ENCODE measurements around the gene NGF.

Gene NGF

DNA sequence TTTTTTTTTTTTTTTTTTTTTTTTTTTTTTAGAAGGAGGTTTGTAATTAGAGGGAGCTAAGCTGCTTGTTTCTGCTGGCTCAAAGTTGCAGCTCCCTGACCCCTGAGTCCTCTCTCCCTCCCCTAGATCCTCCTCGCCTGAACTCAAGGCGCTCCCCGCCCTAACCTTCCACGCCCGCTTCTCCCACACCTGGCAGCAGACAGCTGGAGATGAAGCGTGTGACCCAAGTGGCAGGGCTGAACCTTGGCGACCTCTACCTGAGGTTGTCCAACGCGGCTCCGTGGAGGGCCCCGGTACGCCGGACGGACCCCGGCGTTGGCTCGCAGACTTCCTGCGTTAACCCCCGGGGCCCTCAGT lies 795 bp downstream of the NGF start:
- in situ Hi-C loops (cut with MboI; ENCODE audit: low sequenced_read_pairs): no loop called here

DNA sequence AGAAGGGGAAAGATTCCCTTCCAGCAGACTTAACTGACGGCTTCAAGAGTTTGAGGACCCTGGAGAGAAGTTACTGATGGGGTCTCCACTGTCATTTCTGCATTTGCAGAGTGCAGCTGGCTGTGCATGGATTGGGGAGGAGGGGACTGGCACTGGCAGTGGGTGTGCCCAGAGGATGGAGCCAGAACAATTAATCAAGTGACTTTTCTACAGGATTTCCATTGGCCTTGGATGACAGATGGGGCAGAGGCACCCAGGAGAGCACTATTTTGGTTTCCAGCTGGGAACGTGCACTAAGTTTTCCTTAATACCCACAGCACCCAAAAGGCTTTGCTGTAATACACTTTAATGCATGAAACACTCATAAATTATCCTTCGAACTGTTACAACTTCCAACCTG lies 1.3 kb downstream of the NGF start:
- in situ Hi-C loops (cut with MboI; ENCODE audit: low sequenced_read_pairs): no loop called here

DNA sequence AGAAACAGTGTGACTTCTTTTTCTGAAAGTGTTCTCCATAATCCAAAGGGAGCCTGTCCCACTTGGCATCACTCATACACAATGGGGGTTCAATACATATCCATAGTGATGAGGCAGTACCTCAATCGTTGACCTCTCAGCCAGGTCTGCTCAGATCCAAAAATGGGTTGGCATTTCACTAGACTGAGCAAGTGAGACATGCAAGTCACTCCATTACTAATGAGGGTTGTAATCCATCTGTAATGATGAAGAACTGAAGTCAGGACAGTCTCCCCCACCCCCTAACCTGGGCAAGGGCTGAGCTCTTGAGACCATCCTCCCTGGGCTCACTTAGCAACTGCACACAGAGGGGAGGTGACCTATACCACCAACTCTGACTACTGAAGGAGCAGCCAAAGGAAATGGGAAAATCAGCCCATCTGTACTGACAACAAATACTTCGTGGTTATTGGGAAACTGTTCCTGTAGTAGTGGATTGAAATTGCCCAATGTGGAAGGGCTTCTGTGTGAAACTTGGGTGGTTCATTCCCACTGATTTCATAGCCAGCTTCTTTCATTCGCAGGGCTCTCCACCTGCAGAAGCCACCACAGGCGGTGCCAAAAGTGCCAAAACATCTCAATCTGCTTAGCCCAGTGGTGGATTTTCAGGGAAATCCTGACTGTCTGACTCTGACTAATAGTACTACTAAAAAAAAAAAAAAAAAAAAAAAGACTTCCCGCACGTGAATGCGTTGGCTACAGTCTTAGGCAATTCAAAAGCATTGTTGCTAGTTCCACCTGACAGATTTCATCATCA lies 5.0 kb downstream of the NGF start:
- in situ Hi-C loops (cut with MboI; ENCODE audit: low sequenced_read_pairs): no loop called here

DNA sequence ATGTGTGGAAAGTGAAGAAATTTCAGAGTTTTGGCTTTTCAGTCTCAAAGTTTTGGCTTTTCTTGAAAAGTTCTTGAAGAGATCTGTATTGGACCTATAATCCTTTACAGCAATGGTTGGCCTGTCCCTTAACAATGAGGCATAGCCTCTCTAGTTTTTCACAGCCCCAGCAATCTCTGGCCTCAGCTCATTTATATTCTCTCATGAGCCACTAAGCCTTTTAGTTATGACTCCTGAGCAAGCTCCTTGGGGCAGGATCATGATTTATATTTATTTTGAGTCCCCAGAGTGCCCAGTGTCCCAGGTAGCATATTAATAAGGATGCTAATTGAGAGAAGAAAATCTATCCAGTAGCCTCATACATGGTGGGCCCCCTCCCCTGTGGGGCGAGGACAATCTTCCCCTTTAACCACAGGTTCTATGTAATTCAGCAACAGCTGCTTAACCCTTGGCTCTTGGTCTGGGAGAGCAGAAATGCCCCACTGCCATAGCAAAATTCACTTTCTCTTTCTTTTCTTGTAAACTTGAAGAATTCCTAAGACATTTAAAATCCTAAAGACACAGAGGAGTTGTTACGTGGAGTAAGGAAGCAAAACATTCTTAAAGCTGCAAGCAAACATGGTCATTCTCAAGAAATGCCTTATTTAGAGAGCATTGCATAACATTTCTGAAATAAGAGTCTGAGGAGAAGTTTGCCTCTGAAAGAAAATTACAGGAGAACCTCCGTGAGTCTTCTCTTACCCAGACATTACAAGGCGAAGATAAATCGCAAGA lies 6.3 kb downstream of the NGF start:
- in situ Hi-C loops (cut with MboI; ENCODE audit: low sequenced_read_pairs): no loop called here

DNA sequence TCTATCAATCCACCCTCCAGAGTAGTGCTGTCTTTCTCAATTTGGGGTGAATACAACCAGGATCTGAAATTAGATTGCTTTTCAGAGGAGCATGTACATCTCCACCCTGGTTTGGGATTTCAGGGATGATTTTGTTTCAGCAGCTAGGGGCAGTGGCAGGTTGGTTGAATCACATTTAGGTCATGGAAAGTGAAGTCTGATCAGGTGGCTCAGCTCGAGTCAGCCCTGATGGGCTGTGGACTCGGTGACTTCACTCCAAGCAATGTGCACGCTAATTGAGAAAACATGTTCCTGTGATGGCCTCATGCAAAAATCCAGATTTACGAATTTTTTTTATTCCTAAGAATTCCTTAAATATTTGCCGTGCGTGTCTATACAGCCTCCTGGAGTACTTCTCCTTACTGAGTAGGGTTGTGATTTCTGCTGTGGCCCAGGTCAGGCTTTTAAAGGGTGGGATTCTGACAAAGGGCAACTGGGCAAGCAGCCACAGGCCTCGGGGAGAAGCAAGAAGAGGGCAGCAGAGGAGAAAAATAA lies 7.5 kb downstream of the NGF start:
- in situ Hi-C loops (cut with MboI; ENCODE audit: low sequenced_read_pairs): no loop called here

DNA sequence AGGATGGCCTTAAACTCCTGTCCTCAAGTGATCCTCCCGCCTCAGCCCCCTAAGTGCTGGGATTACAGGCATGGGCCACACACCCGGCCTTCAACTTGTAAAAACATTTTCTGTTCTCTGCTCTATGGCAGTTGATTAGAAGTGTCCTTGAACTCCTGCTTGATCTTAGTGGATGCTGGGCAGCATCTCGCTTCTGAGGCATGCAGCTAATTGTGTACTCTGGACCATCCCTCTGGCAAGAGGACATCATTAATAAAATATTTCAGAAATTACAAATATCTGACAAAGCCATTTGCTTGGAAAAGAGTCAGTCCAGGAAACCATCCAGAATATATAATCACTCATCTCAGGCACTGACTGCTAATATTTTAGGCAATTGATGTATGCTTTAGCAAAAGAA lies 8.1 kb downstream of the NGF start:
- in situ Hi-C loops (cut with MboI; ENCODE audit: low sequenced_read_pairs): no loop called here

DNA sequence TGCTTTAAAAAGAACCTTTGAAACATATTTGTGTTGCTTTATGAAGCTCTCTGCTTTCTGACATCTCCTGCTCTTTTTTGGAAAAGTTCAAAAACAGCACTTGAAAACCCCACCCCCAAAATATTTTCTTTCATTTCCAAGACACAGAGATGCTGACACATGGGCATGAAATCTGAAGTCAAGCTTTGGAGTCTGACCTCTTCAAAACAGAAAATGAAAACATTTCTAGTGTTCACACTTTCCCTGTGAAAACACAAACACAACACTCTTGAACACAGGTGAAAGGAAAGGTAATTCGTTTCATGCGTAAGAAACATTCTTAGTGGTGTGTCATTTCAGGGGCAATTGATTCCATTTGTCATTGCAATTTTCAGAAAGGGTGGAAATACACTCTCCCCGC lies 10.8 kb downstream of the NGF start:
- in situ Hi-C loops (cut with MboI; ENCODE audit: low sequenced_read_pairs): no loop called here

DNA sequence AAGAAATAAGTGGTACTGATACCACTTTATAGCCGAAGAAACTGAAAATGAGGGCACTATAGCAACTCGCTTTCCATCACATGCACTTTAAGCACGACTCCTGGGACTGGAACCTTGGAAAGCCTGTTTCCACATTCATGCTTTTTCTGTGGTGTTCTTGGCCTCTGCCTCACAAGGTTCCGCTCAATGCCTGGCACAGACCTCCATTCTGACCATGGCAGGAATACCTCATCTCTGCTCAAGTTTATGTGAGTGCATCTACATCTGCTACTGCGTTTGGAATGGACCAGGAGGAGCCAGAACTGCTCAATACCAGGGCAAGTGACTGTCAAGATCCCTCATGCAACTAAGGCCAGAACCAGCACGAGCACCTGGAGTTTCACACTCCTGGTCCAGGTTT lies 11.6 kb downstream of the NGF start:
- in situ Hi-C loops (cut with MboI; ENCODE audit: low sequenced_read_pairs): no loop called here

DNA sequence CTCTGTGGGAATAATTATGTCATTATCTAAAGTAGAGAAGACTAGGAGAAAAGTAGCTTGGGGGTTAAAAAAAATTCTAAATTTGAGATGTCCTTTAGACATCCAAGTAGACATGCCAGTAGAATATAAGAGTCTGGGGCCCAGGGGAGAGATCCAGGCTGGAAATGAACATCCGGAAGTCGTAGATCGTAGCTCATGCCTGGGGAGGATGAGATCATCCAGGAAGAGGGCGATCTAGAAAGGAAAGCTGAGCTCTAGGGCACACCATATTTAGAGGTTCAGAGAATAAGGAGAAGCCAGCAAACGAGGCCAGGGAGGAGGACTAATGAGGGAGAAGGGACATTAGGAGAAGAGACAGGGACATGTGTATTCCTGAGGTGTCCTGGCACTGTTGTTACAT lies 12.2 kb downstream of the NGF start:
- in situ Hi-C loops (cut with MboI; ENCODE audit: low sequenced_read_pairs): no loop called here

DNA sequence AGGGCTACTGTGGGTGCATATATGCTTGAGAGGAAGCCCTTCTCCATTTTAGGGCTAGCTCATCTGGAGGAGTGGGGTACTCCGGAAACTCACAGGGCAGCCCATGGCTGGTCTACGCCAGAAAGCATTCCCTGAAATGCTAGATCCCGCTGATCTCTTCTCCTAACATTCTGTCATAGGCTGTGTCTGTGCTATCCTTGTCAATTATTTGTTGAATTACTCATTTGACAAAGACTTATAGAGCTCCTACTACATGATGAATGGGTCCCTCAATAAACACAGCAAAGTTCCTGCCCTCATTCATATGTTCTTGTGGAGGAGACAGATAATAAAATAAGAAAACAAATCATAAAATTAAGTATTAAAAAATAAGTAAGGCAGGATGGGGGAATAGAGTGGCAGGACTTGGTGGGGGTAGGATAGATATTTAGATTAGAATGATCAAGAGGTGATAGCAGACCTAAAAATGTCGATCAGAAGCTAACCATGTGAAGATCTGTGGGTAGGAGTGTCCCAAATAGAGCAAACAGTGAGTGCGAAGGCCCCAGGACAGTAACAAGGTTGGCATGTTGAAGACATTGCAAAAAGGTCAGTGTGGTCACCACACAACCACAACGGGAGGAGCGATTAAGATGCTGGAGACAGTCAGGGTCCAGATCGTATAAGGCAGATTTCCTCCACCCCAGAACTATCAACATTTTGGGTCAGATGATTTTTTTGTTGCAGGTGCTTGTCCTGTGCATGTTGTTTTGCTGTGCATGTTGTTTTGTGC lies 13.2 kb downstream of the NGF start:
- in situ Hi-C loops (cut with MboI; ENCODE audit: low sequenced_read_pairs): no loop called here

DNA sequence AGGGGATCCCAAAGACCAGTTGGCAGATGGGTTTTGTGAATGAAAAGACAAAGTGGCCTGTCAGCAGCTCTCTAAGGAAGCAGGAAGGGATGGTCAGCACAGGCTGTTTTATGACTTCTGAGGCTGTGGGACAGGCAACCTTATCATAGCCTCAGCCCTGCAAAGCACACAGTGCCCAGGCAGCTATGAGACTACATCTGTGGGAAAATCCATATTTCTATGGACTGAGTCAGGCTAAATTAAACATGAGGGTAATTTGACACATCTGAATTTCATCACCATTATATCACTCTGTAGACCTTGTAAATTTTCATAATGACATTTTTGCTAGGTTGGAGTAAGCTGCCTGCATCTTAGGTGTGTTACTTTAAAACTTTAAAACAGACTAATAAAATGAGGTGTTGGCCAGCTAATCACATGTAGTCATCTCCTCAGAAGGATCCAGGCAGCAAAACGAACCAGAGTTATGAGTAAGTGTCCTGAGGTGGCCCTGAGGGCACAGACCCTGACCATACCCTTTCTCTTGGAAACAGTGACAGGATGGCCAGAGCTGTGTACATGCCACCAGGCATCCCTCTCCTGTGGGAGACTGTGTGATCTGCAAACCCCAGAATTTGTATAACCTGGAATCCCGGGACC lies 14.6 kb downstream of the NGF start:
- in situ Hi-C loops (cut with MboI; ENCODE audit: low sequenced_read_pairs): no loop called here

DNA sequence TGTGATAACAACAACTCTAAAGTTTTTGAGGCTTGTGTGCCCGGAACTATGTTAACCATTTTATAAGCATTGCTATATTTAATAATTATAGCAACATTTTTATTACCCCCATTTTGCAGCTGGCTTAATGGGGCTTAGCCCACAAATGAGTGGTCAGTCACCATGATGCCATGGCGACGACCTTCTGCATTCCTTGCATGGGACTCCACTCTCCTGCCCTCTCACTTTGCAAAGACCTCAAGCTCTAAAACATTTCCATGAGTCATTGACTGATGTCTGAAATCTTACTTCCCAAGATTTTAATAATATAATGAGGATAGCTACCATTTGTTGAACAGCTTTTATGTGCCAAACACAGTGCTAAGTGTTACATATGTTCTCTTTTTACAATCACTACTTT lies 15.4 kb downstream of the NGF start:
- in situ Hi-C loops (cut with MboI; ENCODE audit: low sequenced_read_pairs): no loop called here

DNA sequence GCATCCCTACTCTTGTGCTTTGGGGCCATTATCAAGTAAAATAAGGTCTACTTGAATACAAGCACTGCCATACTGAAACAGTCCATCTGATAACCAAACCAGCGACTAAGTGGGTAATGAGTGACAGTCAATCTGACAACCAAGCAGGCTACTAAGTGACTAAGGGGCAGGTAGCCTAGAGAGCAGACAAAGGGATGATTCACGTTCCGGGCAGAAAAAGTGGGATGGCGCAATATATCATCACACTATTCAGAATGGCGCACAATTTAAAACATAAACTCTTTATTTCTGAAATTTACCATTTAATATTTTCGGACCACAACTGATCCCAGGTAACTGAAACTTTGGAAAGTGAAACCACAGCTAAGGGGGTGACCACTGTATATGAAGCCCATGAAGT lies 17.7 kb downstream of the NGF start:
- in situ Hi-C loops (cut with MboI; ENCODE audit: low sequenced_read_pairs): no loop called here

DNA sequence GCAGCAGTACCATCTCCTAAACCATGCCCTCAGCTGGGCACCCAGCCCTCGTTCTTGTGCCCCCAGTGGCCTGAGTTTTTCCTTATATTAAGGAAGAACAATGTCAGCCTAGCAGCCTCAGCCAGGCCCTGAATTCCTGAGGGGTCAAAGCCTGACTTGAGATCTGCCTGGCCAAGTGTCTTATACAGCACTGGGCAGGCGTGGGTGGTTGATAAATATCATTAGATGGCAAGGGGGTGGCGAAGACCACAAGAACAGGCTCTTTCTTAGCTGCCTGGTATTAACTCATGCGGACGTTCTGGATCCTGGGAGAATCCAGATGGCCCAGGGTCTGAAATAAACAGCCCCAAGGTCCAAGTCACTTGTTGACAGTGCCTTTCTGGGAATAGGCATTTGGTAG lies 18.3 kb downstream of the NGF start:
- in situ Hi-C loops (cut with MboI; ENCODE audit: low sequenced_read_pairs): no loop called here

DNA sequence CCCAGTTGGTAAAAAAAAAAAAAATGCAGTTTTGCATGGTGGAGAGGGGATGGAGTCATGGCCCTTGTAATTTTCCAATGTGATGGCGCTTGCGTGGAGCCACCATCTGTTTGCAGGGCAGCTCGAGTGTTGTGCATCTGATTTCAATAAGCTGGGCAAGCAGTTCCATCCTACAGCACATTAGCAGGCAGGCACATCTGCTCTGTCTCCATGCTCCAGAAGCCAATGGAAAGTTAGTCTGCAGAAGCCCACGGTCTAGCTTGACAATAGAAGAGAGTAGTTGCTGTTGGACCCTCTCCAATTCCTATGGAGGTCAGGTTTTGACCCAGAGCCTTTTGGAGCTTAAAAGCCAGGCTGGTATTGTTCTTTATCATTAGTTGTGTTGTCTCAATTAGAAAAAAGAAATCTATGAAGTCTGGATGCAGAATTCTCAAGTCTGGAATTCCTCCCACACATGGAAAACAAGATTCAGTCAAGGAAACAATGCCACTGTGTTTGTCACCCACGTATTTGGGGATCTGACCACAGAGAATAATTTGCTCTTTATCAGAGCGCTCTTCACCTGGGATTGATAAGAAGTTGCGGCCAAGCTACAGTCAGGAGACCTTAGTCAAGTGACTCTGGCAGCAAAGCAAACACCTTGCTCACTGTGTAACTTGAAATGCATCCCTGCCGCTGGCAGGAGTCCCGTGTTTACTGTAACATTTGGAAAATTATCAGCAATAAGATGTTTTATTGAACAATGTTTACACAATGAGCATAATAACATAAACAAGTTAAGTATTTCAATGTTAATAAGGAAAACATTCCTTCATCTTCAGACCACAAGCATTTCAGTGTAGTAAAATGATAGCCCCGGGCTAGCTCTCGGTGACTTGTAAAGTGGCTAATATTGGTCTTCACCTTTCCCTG lies 20.7 kb downstream of the NGF start:
- in situ Hi-C loops (cut with MboI; ENCODE audit: low sequenced_read_pairs): no loop called here

DNA sequence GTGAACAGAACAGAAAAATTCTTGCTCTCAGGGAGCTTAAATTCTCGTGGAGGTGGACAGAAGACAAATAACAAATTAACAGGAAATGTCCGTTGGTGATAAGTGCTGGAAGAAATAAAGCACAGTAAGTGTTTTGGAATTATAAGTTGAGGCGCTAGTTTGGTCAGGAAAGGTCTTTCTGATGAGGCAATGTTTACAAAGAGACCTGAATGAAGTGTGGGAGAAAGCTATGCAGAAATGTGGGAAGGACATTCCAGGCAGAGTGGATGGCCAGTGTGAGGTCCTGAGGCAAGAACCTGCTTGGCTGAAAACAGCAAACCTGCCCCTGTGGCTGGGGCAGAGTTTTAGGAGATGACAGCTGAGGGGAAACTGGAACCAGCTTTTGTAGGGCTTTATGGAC lies 23.3 kb downstream of the NGF start:
- in situ Hi-C loops (cut with MboI; ENCODE audit: low sequenced_read_pairs): no loop called here

DNA sequence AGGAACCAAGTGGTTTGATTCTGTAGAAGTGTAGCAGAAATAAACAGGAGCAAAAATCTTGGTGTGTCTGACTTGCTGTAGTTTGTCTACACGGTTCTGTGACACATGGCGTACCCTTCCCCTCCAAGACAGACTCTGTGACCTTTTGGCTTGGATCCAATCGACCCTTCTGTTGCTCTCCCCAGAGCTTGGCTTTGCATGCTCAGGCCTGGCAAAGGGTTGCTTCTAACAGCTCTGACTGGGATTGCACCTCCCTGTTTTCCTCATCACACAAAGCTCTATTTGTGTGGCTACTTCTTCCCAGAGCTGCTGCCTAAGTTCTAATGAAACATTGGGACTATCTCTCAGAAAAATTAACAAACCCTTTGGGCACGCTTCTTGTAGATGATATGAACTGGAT lies 24.0 kb downstream of the NGF start:
- in situ Hi-C loops (cut with MboI; ENCODE audit: low sequenced_read_pairs): no loop called here

DNA sequence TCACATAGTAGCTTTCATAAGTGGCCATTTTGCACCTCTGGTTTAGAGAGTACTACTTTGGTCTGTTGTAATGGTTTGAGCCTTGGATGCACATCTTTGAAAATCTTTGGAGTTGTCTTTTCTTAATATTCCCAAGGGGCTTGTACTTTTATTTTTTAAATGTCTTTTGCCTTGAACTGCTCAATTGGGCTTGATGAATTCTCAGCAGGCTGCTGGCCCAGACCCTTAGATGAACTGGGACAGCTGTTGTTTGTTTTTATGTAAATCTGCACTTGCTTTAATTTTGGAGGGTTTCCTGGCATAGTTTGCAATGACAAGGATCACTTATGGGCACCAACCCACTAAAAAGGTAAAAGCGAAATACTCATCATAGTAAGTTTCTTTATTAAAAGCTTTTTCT lies 24.9 kb downstream of the NGF start:
- in situ Hi-C loops (cut with MboI; ENCODE audit: low sequenced_read_pairs): no loop called here

DNA sequence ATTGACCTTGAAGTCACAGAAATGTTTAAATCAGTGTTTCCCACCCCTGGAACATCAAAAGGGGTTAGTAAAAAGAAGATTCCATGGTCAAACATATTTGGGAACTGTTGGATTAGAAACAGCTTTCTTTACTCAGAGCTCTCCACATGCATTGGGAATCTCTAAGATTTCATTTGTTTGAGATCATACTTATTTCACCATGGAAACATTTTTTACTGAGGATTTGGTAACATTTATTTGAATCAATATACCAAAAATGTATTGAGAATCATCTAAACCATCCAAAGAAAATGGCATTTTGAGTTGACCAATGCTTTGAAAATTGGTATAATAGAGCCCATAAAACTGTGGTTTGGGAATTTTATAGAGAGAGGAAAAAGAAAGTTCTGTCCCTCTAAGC lies 25.3 kb downstream of the NGF start:
- in situ Hi-C loops (cut with MboI; ENCODE audit: low sequenced_read_pairs): no loop called here

DNA sequence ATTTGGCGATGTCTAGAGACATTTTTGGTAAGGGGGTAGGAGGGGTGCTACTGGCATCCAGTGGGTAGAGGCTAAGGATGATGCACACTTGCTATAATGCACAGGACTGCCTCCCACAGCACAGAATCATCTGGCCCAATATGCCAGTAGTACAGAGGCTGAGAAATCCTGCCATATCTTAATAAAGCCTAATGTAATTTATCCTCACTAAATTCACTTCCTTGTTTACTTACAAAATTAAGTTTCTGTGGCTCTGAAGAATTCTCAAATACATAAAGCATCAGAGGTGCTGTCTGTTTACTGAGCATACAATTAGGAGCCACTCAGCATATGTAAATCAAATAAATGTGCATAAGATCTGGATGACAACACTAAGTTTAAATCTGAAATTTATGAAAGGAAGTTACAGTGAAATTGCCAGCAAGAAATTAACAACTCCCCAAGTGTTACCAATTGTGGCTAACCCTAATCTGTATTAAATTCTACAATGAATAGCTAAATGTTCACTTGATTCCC lies 26.5 kb downstream of the NGF start:
- in situ Hi-C loops (cut with MboI; ENCODE audit: low sequenced_read_pairs): no loop called here
